ENCODE results near the gene TCERG1L.

DNA sequence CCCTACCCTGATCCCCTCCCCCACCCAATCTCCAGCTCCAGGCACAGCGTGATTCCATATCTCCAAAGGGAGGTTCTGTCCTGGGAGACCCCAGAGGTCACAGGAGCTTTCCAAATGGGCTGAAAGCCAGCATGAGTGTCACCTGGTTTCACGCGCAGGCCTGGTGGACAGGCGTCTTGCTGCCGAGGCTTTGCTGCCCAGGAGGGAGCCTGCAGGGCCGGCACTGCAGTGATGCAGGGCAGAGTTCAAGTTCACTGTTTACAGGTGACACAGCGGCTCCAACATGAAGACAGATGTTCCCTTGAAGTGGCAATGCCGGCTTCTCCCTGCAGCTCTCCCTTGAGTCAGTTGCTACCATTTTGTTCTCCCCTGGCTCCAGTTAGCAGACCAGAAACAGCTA is 104.3 kb downstream of the TCERG1L start:
- no peak for TF ChIP-seq POLR2A (IDR thresholded peaks at IDR 0.05; ENCODE audit: low read depth, low read length)
- no peak for TF ChIP-seq POLR2AphosphoS5 (IDR thresholded peaks at IDR 0.05; ENCODE audit: low read depth, low read length)
